ENCODE data around the gene SEMA6B.

GRCh38 chr19:4521170-4521887, 38.2 kb downstream of the SEMA6B start:
- TF ChIP-seq CTCF (IDR thresholded peaks at IDR 0.05): no peak
- no peak for TF ChIP-seq POLR2A (IDR thresholded peaks at IDR 0.05)

Measured in heart left ventricle (tissue), 13 donors.